PFSK-1 (cell line): ENCODE results near the gene ZSCAN1.
A peak's percentile ranks its signal among the peaks of the same experiment; 100 is the strongest.

Source experiments
- FOXP2 ChIP-seq: optimal IDR thresholded peaks from 2 replicates; pipeline ENCODE3; 2011; ENCODE audit warnings: borderline replicate concordance, control low read depth, inconsistent platforms; ENCODE audit not compliant: insufficient read depth; ENCODE audit errors: extremely low read length, extremely low read depth
- POLR2AphosphoS5 ChIP-seq: IDR thresholded peaks from 2 replicates; pipeline ENCODE4 v1.6.1; 2012; ENCODE audit warnings: low read depth, mild to moderate bottlenecking, control low read depth, low read length, moderate library complexity
- SIN3A ChIP-seq: IDR thresholded peaks from 2 replicates; pipeline ENCODE4 v1.6.1; 2012; ENCODE audit warnings: mild to moderate bottlenecking, low read length, moderate library complexity, borderline replicate concordance; ENCODE audit not compliant: insufficient read depth
- TAF1 ChIP-seq: IDR thresholded peaks from 2 replicates; pipeline ENCODE4 v1.6.1; 2012; ENCODE audit warnings: low read length, control low read depth, borderline replicate concordance; ENCODE audit not compliant: insufficient read depth
- TF ChIP-seq, protein P1 (sequence below), 2 experiments: IDR thresholded peaks; 2 replicates each; pipeline versions ENCODE4 v1.6.1 to v1.8.0; 2011 to 2012; ENCODE audit warnings: low read depth in 2 of 2, low read length in 2 of 2, control low read depth in 1 of 2, inconsistent platforms in 1 of 2, mild to moderate bottlenecking in 1 of 2, moderate library complexity in 1 of 2; ENCODE audit not compliant: insufficient read depth in 1 of 2

Gene ZSCAN1

DNA sequence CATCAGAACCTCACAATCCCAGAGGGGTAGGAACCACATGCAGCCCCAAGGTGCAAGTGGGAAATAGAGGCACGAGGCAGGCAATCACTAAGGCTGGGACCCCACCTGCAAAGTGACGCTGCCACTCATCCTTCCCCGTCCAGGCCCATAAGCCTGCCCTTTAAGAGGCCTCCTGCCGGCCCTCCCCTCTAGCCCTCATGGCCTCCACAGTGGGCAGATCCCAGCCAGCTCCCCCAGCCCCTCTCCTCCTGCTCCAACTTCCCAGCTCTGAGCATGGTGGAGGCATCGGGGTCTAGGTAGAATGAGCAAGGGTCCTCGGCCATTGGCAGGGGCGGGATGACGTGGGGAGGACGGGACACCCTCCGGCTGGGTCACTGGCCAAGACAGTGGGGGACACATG lies 61.5 kb downstream of the ZSCAN1 start:
- no peak for TF ChIP-seq FOXP2
- no peak for TF ChIP-seq SIN3A
- TF ChIP-seq TAF1, result no peak
- TF ChIP-seq, protein P1, sequence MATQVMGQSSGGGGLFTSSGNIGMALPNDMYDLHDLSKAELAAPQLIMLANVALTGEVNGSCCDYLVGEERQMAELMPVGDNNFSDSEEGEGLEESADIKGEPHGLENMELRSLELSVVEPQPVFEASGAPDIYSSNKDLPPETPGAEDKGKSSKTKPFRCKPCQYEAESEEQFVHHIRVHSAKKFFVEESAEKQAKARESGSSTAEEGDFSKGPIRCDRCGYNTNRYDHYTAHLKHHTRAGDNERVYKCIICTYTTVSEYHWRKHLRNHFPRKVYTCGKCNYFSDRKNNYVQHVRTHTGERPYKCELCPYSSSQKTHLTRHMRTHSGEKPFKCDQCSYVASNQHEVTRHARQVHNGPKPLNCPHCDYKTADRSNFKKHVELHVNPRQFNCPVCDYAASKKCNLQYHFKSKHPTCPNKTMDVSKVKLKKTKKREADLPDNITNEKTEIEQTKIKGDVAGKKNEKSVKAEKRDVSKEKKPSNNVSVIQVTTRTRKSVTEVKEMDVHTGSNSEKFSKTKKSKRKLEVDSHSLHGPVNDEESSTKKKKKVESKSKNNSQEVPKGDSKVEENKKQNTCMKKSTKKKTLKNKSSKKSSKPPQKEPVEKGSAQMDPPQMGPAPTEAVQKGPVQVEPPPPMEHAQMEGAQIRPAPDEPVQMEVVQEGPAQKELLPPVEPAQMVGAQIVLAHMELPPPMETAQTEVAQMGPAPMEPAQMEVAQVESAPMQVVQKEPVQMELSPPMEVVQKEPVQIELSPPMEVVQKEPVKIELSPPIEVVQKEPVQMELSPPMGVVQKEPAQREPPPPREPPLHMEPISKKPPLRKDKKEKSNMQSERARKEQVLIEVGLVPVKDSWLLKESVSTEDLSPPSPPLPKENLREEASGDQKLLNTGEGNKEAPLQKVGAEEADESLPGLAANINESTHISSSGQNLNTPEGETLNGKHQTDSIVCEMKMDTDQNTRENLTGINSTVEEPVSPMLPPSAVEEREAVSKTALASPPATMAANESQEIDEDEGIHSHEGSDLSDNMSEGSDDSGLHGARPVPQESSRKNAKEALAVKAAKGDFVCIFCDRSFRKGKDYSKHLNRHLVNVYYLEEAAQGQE (IDR thresholded peaks at IDR 0.05; ENCODE audit: insufficient read depth in 1 of 2, low read depth in 2 of 2, low read length in 2 of 2), result no peak
- TF ChIP-seq POLR2AphosphoS5, result no peak

- no peak for TF ChIP-seq SIN3A
- TF ChIP-seq, protein P1 (IDR thresholded peaks at IDR 0.05; ENCODE audit: insufficient read depth in 1 of 2, low read depth in 2 of 2, low read length in 2 of 2), result no peak
These were observed 63.1 kb downstream of the ZSCAN1 start for GRCh38 chr19:58096884-58097283.

DNA sequence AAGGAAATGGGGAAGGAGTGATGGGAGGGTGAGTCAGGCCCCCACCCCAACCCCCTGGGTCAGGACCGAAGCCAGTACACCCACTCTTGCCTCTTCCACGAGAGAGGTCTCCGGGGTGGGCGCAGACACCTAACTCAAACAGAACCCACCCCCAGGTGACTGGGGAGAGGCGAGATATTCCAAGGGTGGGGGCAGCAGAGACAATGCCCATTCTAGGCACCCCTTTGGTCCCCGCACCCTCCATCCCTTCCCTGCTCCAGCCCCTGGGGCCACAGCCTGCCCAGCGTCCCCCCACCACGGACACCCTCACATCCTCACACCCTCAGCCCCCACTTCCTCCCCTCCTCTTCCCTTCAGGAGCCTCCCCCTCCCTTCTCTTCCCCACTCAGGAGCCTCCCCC lies 63.5 kb downstream of the ZSCAN1 start:
- TF ChIP-seq SIN3A, result no peak
- no peak for TF ChIP-seq TAF1
- TF ChIP-seq POLR2AphosphoS5, result no peak
- no peak for TF ChIP-seq FOXP2
- TF ChIP-seq, protein P1 (IDR thresholded peaks at IDR 0.05; ENCODE audit: insufficient read depth in 1 of 2, low read depth in 2 of 2, low read length in 2 of 2), result no peak

GRCh38 chr19:58097781-58098681 lies 64.2 kb downstream of the ZSCAN1 start, which contains the start of gene ZSCAN18:
ZSCAN18 (minus strand) TSS chr19:58098231; CDS start chr19:58090267, 7,964 bp downstream.
- TF ChIP-seq TAF1 (no peak), FOXP2 (peak; percentile 99)

DNA sequence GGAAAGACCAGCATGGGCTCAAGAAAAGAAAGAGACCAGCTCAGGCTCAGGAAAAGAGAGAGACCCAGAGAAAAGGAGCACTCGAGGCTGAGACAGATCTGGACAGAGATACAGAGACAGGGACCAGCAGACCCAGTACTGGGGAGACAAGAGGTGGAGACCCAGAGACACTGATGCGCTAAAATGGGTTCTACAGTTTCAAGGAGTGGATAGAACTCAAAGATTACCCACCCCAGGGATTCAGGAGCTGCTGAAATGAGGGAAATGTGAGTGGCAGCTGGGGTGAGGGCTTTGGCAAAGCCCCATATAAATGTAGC lies 64.8 kb downstream of the ZSCAN1 start:
- TF ChIP-seq POLR2AphosphoS5, result no peak
- TF ChIP-seq, protein P1 (IDR thresholded peaks at IDR 0.05; ENCODE audit: insufficient read depth in 1 of 2, low read depth in 2 of 2, low read length in 2 of 2), result no peak
- TF ChIP-seq TAF1, result no peak
- TF ChIP-seq SIN3A, result no peak
- no peak for TF ChIP-seq FOXP2
